Fibroblast of lung (primary cell): ENCODE measurements around the gene CARHSP1.

ENCODE experiments used
- EZH2 ChIP-seq: IDR thresholded peaks from 2 replicates; pipeline ENCODE4 v1.5.1; 2012; ENCODE audit warnings: low read length, control low read depth, mild to moderate bottlenecking; ENCODE audit errors: missing control alignments
- TF ChIP-seq, protein P1 (sequence below), 2 donors: IDR thresholded peaks in 1 of 2; conservative IDR thresholded peaks in 1 of 2; 1 replicate in 1 of 2; 2 replicates in 1 of 2; pipeline ENCODE4 v1.5.1; 2011 to 2012; ENCODE audit warnings: low read length in 2 of 2, control low read depth in 1 of 2, inconsistent platforms in 1 of 2, low read depth in 1 of 2, mild to moderate bottlenecking in 1 of 2

DNA sequence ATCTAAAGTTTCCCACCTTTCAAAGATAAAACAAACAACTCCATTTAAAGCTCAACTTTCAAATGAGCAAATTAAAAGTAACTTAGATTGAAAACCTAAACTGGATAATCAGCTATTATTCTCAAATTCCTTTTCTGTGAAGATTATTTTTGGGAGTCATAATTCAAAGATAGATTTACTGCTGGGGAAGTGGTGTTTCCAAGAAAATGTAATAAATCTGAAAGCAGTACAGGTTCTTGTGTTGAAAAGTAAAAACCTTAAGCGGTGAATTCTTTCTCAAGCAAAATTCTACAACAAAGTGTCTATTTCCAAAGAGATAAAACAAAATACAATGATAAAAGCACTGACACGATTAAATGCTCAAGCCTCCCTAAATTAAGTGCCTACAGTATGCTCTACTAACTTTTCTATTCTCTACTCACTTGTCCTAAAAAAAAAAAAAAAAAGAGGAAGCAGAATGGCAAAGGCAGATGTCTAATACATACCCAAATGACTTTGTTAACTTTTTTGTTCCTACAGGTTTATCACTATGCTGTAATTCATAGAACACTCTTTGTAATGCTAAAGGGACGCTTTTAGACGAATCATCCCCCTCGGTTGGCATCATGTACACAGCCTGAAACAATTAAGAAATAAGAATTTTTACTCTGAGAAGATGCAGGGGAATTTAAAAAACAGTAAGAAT, 47.9 kb upstream of the CARHSP1 start:
- TF ChIP-seq, protein P1, sequence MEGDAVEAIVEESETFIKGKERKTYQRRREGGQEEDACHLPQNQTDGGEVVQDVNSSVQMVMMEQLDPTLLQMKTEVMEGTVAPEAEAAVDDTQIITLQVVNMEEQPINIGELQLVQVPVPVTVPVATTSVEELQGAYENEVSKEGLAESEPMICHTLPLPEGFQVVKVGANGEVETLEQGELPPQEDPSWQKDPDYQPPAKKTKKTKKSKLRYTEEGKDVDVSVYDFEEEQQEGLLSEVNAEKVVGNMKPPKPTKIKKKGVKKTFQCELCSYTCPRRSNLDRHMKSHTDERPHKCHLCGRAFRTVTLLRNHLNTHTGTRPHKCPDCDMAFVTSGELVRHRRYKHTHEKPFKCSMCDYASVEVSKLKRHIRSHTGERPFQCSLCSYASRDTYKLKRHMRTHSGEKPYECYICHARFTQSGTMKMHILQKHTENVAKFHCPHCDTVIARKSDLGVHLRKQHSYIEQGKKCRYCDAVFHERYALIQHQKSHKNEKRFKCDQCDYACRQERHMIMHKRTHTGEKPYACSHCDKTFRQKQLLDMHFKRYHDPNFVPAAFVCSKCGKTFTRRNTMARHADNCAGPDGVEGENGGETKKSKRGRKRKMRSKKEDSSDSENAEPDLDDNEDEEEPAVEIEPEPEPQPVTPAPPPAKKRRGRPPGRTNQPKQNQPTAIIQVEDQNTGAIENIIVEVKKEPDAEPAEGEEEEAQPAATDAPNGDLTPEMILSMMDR (conservative IDR thresholded peaks at IDR 0.05 in 1 of 2, IDR thresholded peaks at IDR 0.05 in 1 of 2; ENCODE audit: low read depth in 1 of 2, low read length in 2 of 2), result no peak
- TF ChIP-seq EZH2, result no peak
